K562 (cell line): ENCODE measurements around the gene TANC1. TPM values are rescaled to one million over a fixed set of nuclear protein-coding genes. Genes with fewer than 3 reads are reported as not detected.

Experiments
- ATAC-seq: fragments of 200-7000 bp; cut with Tn5 transposase; 3 replicates; pipeline ENCODE4 v1.9.1; 2020; ENCODE audit warnings: moderate library complexity
- BruUV-seq: library from RNA; stranded (reverse); fragments of 400-500 nt; replicated peaks from 2 replicates; lab custom pipeline; 2021; lab: Mats Ljungman, UMichigan
- CTCF ChIA-PET: fragments of 300-600 bp; formaldehyde crosslinking; extraction: SDS; loops from one replicate; lab custom pipeline; 2021; ENCODE audit warnings: low intra/inter-chr PET ratio; lab: Yijun Ruan, JAX
- POLR2A ChIA-PET: fragments of 300-600, 350-650 bp; sonication (Branson Sonifier 250); formaldehyde crosslinking; extraction: SDS; loops from one replicate; lab custom pipeline; 2021; ENCODE audit warnings: antibody characterized with exemption, inconsistent platforms; lab: Yijun Ruan, JAX
- DNase-seq, 4 experiments: peaks; one replicate each; pipeline versions ENCODE4 v3.0.0 to v3.0.0-alpha.2; 2011 to 2018; ENCODE audit warnings: low spot score in 3 of 4, mixed read lengths in 3 of 4; ENCODE audit errors: extremely low read depth in 1 of 4
- FAIRE-seq: peaks from 2 replicates; lab custom pipeline; 2011; peaks lifted over from hg19 to GRCh38; lab: Jason Lieb, UNC
- H2AFZ ChIP-seq: 2 replicates; pipeline ENCODE4 v1.6.0; 2011; ENCODE audit warnings: low read depth, low read length, control low read depth, inconsistent platforms
- H3K27ac ChIP-seq: fragments of 200-600 bp; 3 replicates; pipeline ENCODE4 v1.8.0; 2011; ENCODE audit warnings: low read depth, mild to moderate bottlenecking, control low read depth, inconsistent platforms, low read length, moderate library complexity, mixed read lengths; ENCODE audit errors: extremely low read depth
- H3K27me3 ChIP-seq, 2 experiments: fragments of 300-600 bp in 1 of 2; 2 replicates in 1 of 2; 3 replicates in 1 of 2; pipeline versions ENCODE4 v1.6.0 to v1.8.0; 2011; ENCODE audit warnings: inconsistent platforms in 2 of 2, low read length in 2 of 2, mild to moderate bottlenecking in 1 of 2, mixed read lengths in 1 of 2, moderate library complexity in 1 of 2; ENCODE audit not compliant: control insufficient read depth in 2 of 2, insufficient read depth in 2 of 2
- H3K36me3 ChIP-seq: fragments of 300-600 bp; 3 replicates; pipeline ENCODE4 v1.8.0; 2011; ENCODE audit warnings: mild to moderate bottlenecking, low read length, inconsistent platforms; ENCODE audit not compliant: control insufficient read depth, insufficient read depth
- H3K4me1 ChIP-seq, 2 experiments: fragments of 200-600 bp in 1 of 2; replicated peaks in 1 of 2; 2 replicates in 1 of 2; 3 replicates in 1 of 2; pipeline versions ENCODE4 v1.5.1 to v1.8.0; 2011; ENCODE audit warnings: inconsistent platforms in 2 of 2, low read length in 2 of 2, mild to moderate bottlenecking in 1 of 2, mixed read lengths in 1 of 2, moderate library complexity in 1 of 2; ENCODE audit not compliant: control insufficient read depth in 2 of 2, insufficient read depth in 2 of 2
- H3K4me2 ChIP-seq: 2 replicates; pipeline ENCODE4 v1.6.1; 2011; ENCODE audit warnings: low read length, control low read depth, inconsistent platforms, mixed read lengths; ENCODE audit not compliant: insufficient read depth
- H3K4me3 ChIP-seq: fragments of 200-600 bp; sonication (generic), shearing (Covaris generic); 2 replicates; pipeline ENCODE4 v1.5.1; 2016; ENCODE audit warnings: control low read depth, inconsistent platforms
- H3K79me2 ChIP-seq: fragments of 200-600 bp; 3 replicates; pipeline ENCODE4 v1.8.0; 2011; ENCODE audit warnings: low read length, inconsistent platforms; ENCODE audit not compliant: control insufficient read depth, insufficient read depth
- H3K9ac ChIP-seq, 2 experiments: 2 replicates each; pipeline versions ENCODE4 v1.6.0 to v1.6.1; 2011; ENCODE audit warnings: low read depth in 2 of 2, low read length in 2 of 2, control low read depth in 1 of 2, inconsistent platforms in 1 of 2, mild to moderate bottlenecking in 1 of 2, mixed read lengths in 1 of 2; ENCODE audit not compliant: insufficient read depth in 1 of 2
- H3K9me1 ChIP-seq: one replicate; pipeline ENCODE4 v1.6.0; 2011; ENCODE audit warnings: inconsistent platforms, mild to moderate bottlenecking, low read length, moderate library complexity; ENCODE audit not compliant: control insufficient read depth, insufficient read depth
- H3K9me3 ChIP-seq: replicated peaks from 2 replicates; pipeline ENCODE4 v1.5.1; 2011; ENCODE audit warnings: low read depth, low read length, inconsistent platforms; ENCODE audit not compliant: control insufficient read depth, insufficient read depth
- H4K20me1 ChIP-seq: replicated peaks from 2 replicates; pipeline ENCODE4 v1.6.1; 2011; ENCODE audit warnings: low read length, inconsistent platforms, mixed read lengths; ENCODE audit not compliant: control insufficient read depth, insufficient read depth
- ATF1 ChIP-seq, 2 experiments: fragments of 450-650 bp in 1 of 2; IDR thresholded peaks; 2 replicates each; pipeline ENCODE4 v1.6.1; 2016; ENCODE audit warnings: missing compliant biosample characterization in 1 of 2, missing genetic modification characterization in 1 of 2
- CBX5 ChIP-seq: IDR thresholded peaks from 2 replicates; pipeline ENCODE4 v1.6.1; 2014; ENCODE audit warnings: low read depth, borderline replicate concordance
- KAT2B ChIP-seq: IDR thresholded peaks from one replicate; pipeline ENCODE4 v1.6.1; 2012; ENCODE audit warnings: low read depth, mild to moderate bottlenecking, control low read depth, inconsistent platforms, low read length, moderate library complexity
- SNIP1 ChIP-seq: fragments of 450-650 bp; IDR thresholded peaks from 2 replicates; pipeline ENCODE4 v1.7.1; 2017; ENCODE audit warnings: low read depth, mild to moderate bottlenecking
- SRF ChIP-seq, 2 experiments: fragments of 250-450, 450-650 bp in 1 of 2; sonication (Bioruptor Pico) in 1 of 2; sonication (generic) in 1 of 2; formaldehyde crosslinking; IDR thresholded peaks; 2 replicates each; pipeline versions ENCODE4 v1.5.0 to v1.5.1; 2020 to 2022; ENCODE audit warnings: mild to moderate bottlenecking in 1 of 2, missing genetic modification reagents in 1 of 2
- TRIM28 ChIP-seq: fragments of 450-650 bp; IDR thresholded peaks from 2 replicates; pipeline ENCODE4 v1.6.1; 2017
- ZBTB7A ChIP-seq: IDR thresholded peaks from 2 replicates; pipeline ENCODE4 v1.6.1; 2011; ENCODE audit warnings: low read depth, mild to moderate bottlenecking, low read length, moderate library complexity, borderline replicate concordance; ENCODE audit not compliant: control insufficient read depth
- ZNF707 ChIP-seq: fragments of 250-450 bp; sonication (Bioruptor Pico); conservative IDR thresholded peaks from 2 replicates; pipeline ENCODE4 v1.8.0; 2022; ENCODE audit warnings: inconsistent platforms, mild to moderate bottlenecking, moderate library complexity
- ZNF780A ChIP-seq: fragments of 250-450 bp; sonication (Bioruptor Pico); IDR thresholded peaks from 2 replicates; pipeline ENCODE4 v1.5.0; 2021; ENCODE audit warnings: mild to moderate bottlenecking
- WGBS: fragments of 100-300 bp; shearing (Covaris generic); methylation state at CpG from one replicate; pipeline ENCODE4 v1.1.6; 2016; ENCODE audit warnings: low coverage, mixed read lengths; ENCODE audit not compliant: insufficient coverage; ENCODE audit errors: missing lambda C conversion rate; 5-methylcytosine and 5-hydroxymethylcytosine counted together
- in situ Hi-C: fragments of 300-500 bp; cut with MboI; formaldehyde crosslinking; loops from 4 replicates; pipeline ENCODE4 v1.15.0; 2018; ENCODE audit warnings: inconsistent platforms, mixed read lengths
- intact Hi-C: fragments of 100-400 bp; cut with micrococcal nuclease; formaldehyde crosslinking; loops from 2 replicates; pipeline ENCODE4 v1.14.2; 2022
- polyA plus RNA-seq, 8 experiments: library from polyadenylated mRNA; depleted of rRNA in 4 of 8; stranded (reverse) in 5 of 8; unstranded in 3 of 8; fragments of >200 nt; fragmentation: Nextera tagmentation in 2 of 8; fragmentation: Illumina TruSeq in 1 of 8; extraction: Ambion mirVana in 2 of 8; extraction: Trizol in 1 of 8; gene quantifications; 2 replicates each; pipeline versions ENCODE4 v1.2.1 to v1.2.3, GENCODE V29; 2011 to 2014; ENCODE audit warnings: inconsistent platforms in 1 of 8, missing spikeins in 1 of 8
- total RNA-seq, 7 experiments: library from RNA; depleted of rRNA in 6 of 7; stranded (reverse); fragments of >200 nt in 6 of 7; fragmentation: Illumina TruSeq in 2 of 7; extraction: Trizol in 2 of 7; gene quantifications; 2 replicates each; pipeline versions ENCODE4 v1.2.1 to v1.2.3, GENCODE V29; 2011 to 2021; ENCODE audit warnings: low replicate concordance in 1 of 7
- TF ChIP-seq, protein P1 (sequence below): fragments of 450-650 bp; IDR thresholded peaks from 2 replicates; pipeline ENCODE4 v1.6.1; 2018; ENCODE audit warnings: mild to moderate bottlenecking, low read depth; ENCODE audit not compliant: partially characterized antibody

TANC1 gene
- total and polyA plus RNA-seq, 9 of the 15 experiments (the other 6 are each of a cell fraction or from before 2014, with no cell fraction given) = under 0.01 to 0.20 (median 0.07) TPM; not detected in 1

DNA sequence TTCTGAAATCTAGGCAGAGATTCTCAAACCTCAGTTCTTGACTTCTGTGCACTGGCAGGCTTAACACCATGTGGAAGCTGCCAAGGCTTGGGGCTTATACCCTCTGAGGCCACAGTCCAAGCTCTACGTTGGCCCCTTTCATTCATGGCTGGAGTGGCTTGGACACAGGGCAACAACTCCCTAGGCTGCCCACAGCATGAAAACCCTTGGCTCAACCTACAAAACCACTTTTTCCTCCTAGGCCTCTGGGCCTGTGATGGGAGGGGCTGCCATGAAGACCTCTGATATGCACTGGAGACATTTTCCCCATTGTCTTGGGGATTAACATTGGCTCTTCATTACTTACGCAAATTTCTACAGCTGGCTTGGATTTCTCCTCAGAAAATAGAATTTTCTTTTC lies 46.7 kb downstream of the TANC1 start (continued):
- TF ChIP-seq KAT2B (no peak), ZNF780A (CRISPR knock-in tag) (no peak), SRF (CRISPR knock-in tag; IDR thresholded peaks at IDR 0.05) (no peak)

GRCh38 chr2:159015823-159016222 lies 47.4 kb downstream of the TANC1 start:
- no peak for FAIRE-seq
- POLR2A ChIA-PET = no interaction called here
- no peak for DNase-seq
- no peak overlapping the region for H3K4me2 ChIP-seq
- no peak for ATAC-seq
- intact Hi-C loops = no loop called here
- no peaks in the 10 kb centered on the region for H3K4me1 ChIP-seq
- no peaks in the 10 kb centered on the region for H3K79me2 ChIP-seq
- H3K4me3 ChIP-seq = no peak overlapping the region
- CTCF ChIA-PET = no interaction called here
- H4K20me1 ChIP-seq = no peaks in the 10 kb centered on the region
- H3K9me3 ChIP-seq = peaks cover 6% of the 10 kb centered on the region; the same call in 1 of the 2 replicates
- no peaks in the 10 kb centered on the region for H3K36me3 ChIP-seq
- no peak overlapping the region for H3K9ac ChIP-seq
- peaks cover 0 to 4% of the 10 kb centered on the region in 2 experiments; a peak in 4 of 5 replicates for H3K27me3 ChIP-seq
- no peak overlapping the region for H3K27ac ChIP-seq
- WGBS = 15% methylated on average over 2 of the region's 2 CpGs
- no TSS peak for BruUV-seq
- TF ChIP-seq, protein P1, sequence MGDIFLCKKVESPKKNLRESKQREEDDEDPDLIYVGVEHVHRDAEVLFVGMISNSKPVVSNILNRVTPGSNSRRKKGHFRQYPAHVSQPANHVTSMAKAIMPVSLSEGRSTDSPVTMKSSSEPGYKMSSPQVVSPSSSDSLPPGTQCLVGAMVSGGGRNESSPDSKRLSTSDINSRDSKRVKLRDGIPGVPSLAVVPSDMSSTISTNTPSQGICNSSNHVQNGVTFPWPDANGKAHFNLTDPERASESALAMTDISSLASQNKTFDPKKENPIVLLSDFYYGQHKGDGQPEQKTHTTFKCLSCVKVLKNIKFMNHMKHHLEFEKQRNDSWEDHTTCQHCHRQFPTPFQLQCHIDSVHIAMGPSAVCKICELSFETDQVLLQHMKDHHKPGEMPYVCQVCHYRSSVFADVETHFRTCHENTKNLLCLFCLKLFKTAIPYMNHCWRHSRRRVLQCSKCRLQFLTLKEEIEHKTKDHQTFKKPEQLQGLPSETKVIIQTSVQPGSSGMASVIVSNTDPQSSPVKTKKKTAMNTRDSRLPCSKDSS = peak; percentile 33
- peak; percentile 100 for TF ChIP-seq ZNF707
- no peak for TF ChIP-seq ATF1 (CRISPR knock-in tag; IDR thresholded peaks at IDR 0.05)
- TF ChIP-seq ATF1 (tag; IDR thresholded peaks at IDR 0.05) = no peak
- TF ChIP-seq CBX5 = peak; percentile 55; the same call in 1 of the 2 replicates
- no peak for TF ChIP-seq SNIP1
- peak; percentile 72 for TF ChIP-seq TRIM28
- no peak for TF ChIP-seq ZBTB7A
- TF ChIP-seq, all 486 proteins: peak for 4
- in situ Hi-C loops = no loop called here
- Histone ChIP-seq H3K9me1 (no peaks in the 10 kb centered on the region), H2AFZ (no peak overlapping the region)
